H1 (cell line): ENCODE data around the gene CEP290. TPM values are rescaled to one million over a fixed set of nuclear protein-coding genes. Genes with fewer than 3 reads are reported as not detected.

Source experiments
- CTCF ChIA-PET: fragments of 300-600 bp; sonication (Branson Sonifier 250); formaldehyde crosslinking; loops from one replicate; lab custom pipeline; 2021; ENCODE audit not compliant: partially characterized antibody; lab: Charles Lee
- POLR2A ChIA-PET: fragments of 300-600 bp; sonication (Branson Sonifier 250); formaldehyde crosslinking; loops from one replicate; lab custom pipeline; 2021; ENCODE audit warnings: inconsistent platforms; ENCODE audit not compliant: partially characterized antibody; lab: Charles Lee
- DNase-seq, 2 experiments: peaks; one replicate each; pipeline versions ENCODE4 v3.0.0 to v3.0.0-alpha.2; 2010 to 2022; ENCODE audit warnings: low spot score in 2 of 2, low read depth in 1 of 2, mixed read lengths in 1 of 2
- FAIRE-seq: peaks from 2 replicates; lab custom pipeline; 2011; peaks lifted over from hg19 to GRCh38; lab: Jason Lieb, UNC
- H2AFZ ChIP-seq: 2 replicates; pipeline ENCODE4 v1.8.1; 2012; ENCODE audit warnings: low read length, inconsistent platforms
- H2AK5ac ChIP-seq: 2 replicates; pipeline ENCODE4 v1.6.1; 2013; ENCODE audit warnings: low read depth, low read length
- H2BK120ac ChIP-seq: replicated peaks from 2 replicates; pipeline ENCODE3; 2013; ENCODE audit warnings: low read depth, low read length, inconsistent platforms
- H2BK12ac ChIP-seq: 2 replicates; pipeline ENCODE4 v1.6.1; 2013; ENCODE audit warnings: low read depth, low read length
- H2BK15ac ChIP-seq: 2 replicates; pipeline ENCODE4 v1.6.1; 2013; ENCODE audit warnings: low read length
- H2BK20ac ChIP-seq: 2 replicates; pipeline ENCODE4 v1.6.1; 2013; ENCODE audit warnings: low read length
- H2BK5ac ChIP-seq: 2 replicates; pipeline ENCODE4 v1.6.1; 2013; ENCODE audit warnings: low read depth, low read length
- H3K14ac ChIP-seq: 2 replicates; pipeline ENCODE4 v1.6.1; 2013; ENCODE audit warnings: inconsistent platforms; ENCODE audit not compliant: insufficient read length
- H3K18ac ChIP-seq: 2 replicates; pipeline ENCODE4 v1.6.1; 2013; ENCODE audit warnings: low read length; ENCODE audit errors: extremely low read depth
- H3K23ac ChIP-seq: 2 replicates; pipeline ENCODE4 v1.6.1; 2013; ENCODE audit warnings: inconsistent platforms; ENCODE audit not compliant: insufficient read length
- H3K23me2 ChIP-seq: 2 replicates; pipeline ENCODE4 v1.6.1; 2013; ENCODE audit warnings: low read depth, low read length
- H3K27ac ChIP-seq: 2 replicates; pipeline ENCODE4 v1.6.1; 2011; ENCODE audit warnings: low read depth, low read length, inconsistent platforms
- H3K27me3 ChIP-seq, 4 experiments: replicated peaks in 1 of 4; 1 replicate in 1 of 4; 2 replicates in 3 of 4; pipeline versions ENCODE4 v1.6.1 to v1.8.1; 2011 to 2013; ENCODE audit warnings: low read length in 3 of 4, mild to moderate bottlenecking in 3 of 4, inconsistent platforms in 2 of 4, mixed read lengths in 2 of 4, moderate library complexity in 1 of 4; ENCODE audit not compliant: control insufficient read depth in 3 of 4, insufficient read depth in 3 of 4; ENCODE audit errors: extremely low read depth in 1 of 4
- H3K36me3 ChIP-seq, 4 experiments: 2 replicates each; pipeline versions ENCODE4 v1.6.1 to v1.8.1; 2011 to 2013; ENCODE audit warnings: mild to moderate bottlenecking in 4 of 4, low read length in 3 of 4, moderate library complexity in 2 of 4, control low read depth in 1 of 4, inconsistent platforms in 1 of 4; ENCODE audit not compliant: insufficient read depth in 4 of 4, control insufficient read depth in 2 of 4
- H3K4ac ChIP-seq: replicated peaks from 2 replicates; pipeline ENCODE3; 2013; ENCODE audit warnings: low read length, low read depth, mixed read lengths, inconsistent platforms; ENCODE audit not compliant: insufficient read length
- H3K4me1 ChIP-seq, 4 experiments: replicated peaks in 1 of 4; 1 replicate in 1 of 4; 2 replicates in 3 of 4; pipeline versions ENCODE4 v1.6.1 to v1.8.1; 2011 to 2013; ENCODE audit warnings: low read length in 3 of 4, inconsistent platforms in 2 of 4, mixed read lengths in 1 of 4; ENCODE audit not compliant: insufficient read depth in 4 of 4, control insufficient read depth in 3 of 4
- H3K4me2 ChIP-seq, 2 experiments: 2 replicates each; pipeline versions ENCODE4 v1.6.1 to v1.8.1; 2011 to 2013; ENCODE audit warnings: low read depth in 2 of 2, low read length in 2 of 2, control low read depth in 1 of 2, inconsistent platforms in 1 of 2, mild to moderate bottlenecking in 1 of 2; ENCODE audit not compliant: insufficient read depth in 1 of 2
- H3K4me3 ChIP-seq, 4 experiments: fragments of 200-600, 300-600 bp in 1 of 4; sonication (generic), shearing (Covaris generic), sonication (Bioruptor Twin) in 1 of 4; 2 replicates each; pipeline versions ENCODE4 v1.5.1 to v1.8.1; 2011 to 2016; ENCODE audit warnings: low read length in 4 of 4, low read depth in 3 of 4, control low read depth in 2 of 4, inconsistent platforms in 2 of 4, mild to moderate bottlenecking in 2 of 4, mixed read lengths in 1 of 4, moderate library complexity in 1 of 4; ENCODE audit not compliant: insufficient read depth in 2 of 4; ENCODE audit errors: extremely low read depth in 1 of 4
- H3K56ac ChIP-seq: replicated peaks from 2 replicates; pipeline ENCODE3; 2013; ENCODE audit warnings: low read depth, mild to moderate bottlenecking, mixed read lengths, low read length, inconsistent platforms; ENCODE audit not compliant: insufficient read length
- H3K79me1 ChIP-seq: 2 replicates; pipeline ENCODE4 v1.6.1; 2013; ENCODE audit warnings: low read depth, low read length, control low read depth
- H3K79me2 ChIP-seq, 2 experiments: 2 replicates each; pipeline versions ENCODE4 v1.6.1 to v1.8.1; 2012 to 2013; ENCODE audit warnings: low read length in 2 of 2, mild to moderate bottlenecking in 2 of 2, inconsistent platforms in 1 of 2; ENCODE audit not compliant: insufficient read depth in 2 of 2, control insufficient read depth in 1 of 2
- H3K9ac ChIP-seq, 4 experiments: replicated peaks in 1 of 4; 1 replicate in 1 of 4; 2 replicates in 3 of 4; pipeline versions ENCODE4 v1.6.1 to v1.8.1; 2011 to 2013; ENCODE audit warnings: low read depth in 3 of 4, low read length in 3 of 4, control low read depth in 2 of 4, mild to moderate bottlenecking in 2 of 4, moderate library complexity in 2 of 4, inconsistent platforms in 1 of 4; ENCODE audit errors: extremely low read depth in 1 of 4
- H3K9me3 ChIP-seq, 2 experiments: 2 replicates each; pipeline versions ENCODE4 v1.6.1 to v1.8.1; 2012 to 2013; ENCODE audit warnings: mild to moderate bottlenecking in 2 of 2, moderate library complexity in 2 of 2, control low read depth in 1 of 2, inconsistent platforms in 1 of 2, low read depth in 1 of 2, low read length in 1 of 2, mixed read lengths in 1 of 2; ENCODE audit not compliant: insufficient read depth in 2 of 2
- H4K20me1 ChIP-seq, 2 experiments: replicated peaks in 1 of 2; 2 replicates each; pipeline versions ENCODE3 to v1.8.1; 2011 to 2013; ENCODE audit warnings: inconsistent platforms in 2 of 2, low read length in 2 of 2, mild to moderate bottlenecking in 1 of 2; ENCODE audit not compliant: insufficient read depth in 2 of 2, control insufficient read depth in 1 of 2
- H4K5ac ChIP-seq: 2 replicates; pipeline ENCODE4 v1.6.1; 2013; ENCODE audit warnings: low read length, low read depth, mixed read lengths, inconsistent platforms; ENCODE audit not compliant: insufficient read length
- H4K8ac ChIP-seq: 2 replicates; pipeline ENCODE4 v1.8.0; 2013; ENCODE audit warnings: mild to moderate bottlenecking, moderate library complexity, low read length, inconsistent platforms; ENCODE audit not compliant: insufficient read depth; ENCODE audit errors: extremely low read depth
- H4K91ac ChIP-seq: replicated peaks from 2 replicates; pipeline ENCODE3; 2013; ENCODE audit warnings: low read length, mixed read lengths, inconsistent platforms; ENCODE audit not compliant: insufficient read length
- ASH2L ChIP-seq: fragments of 200-600, 300-600 bp; sonication (generic); IDR thresholded peaks from one replicate; pipeline ENCODE4 v1.7.1; 2017; ENCODE audit warnings: low read length
- CREB1 ChIP-seq: IDR thresholded peaks from 2 replicates; pipeline ENCODE4 v1.6.1; 2012; ENCODE audit warnings: inconsistent platforms
- EP300 ChIP-seq, 2 experiments: IDR thresholded peaks; 1 replicate in 1 of 2; 2 replicates in 1 of 2; pipeline ENCODE4 v1.6.1; 2011 to 2012; ENCODE audit warnings: low read depth in 2 of 2, low read length in 2 of 2, mild to moderate bottlenecking in 2 of 2, borderline replicate concordance in 1 of 2, inconsistent platforms in 1 of 2, moderate library complexity in 1 of 2
- HDAC2 ChIP-seq, 2 experiments: fragments of 300-600 bp in 1 of 2; sonication (generic) in 1 of 2; IDR thresholded peaks; 2 replicates each; pipeline ENCODE4 v1.6.1; 2011 to 2012; ENCODE audit warnings: low read depth in 2 of 2, low read length in 2 of 2, mild to moderate bottlenecking in 2 of 2, moderate library complexity in 2 of 2, borderline replicate concordance in 1 of 2, inconsistent platforms in 1 of 2
- ZNF274 ChIP-seq: IDR thresholded peaks from 2 replicates; pipeline ENCODE4 v1.7.0; 2012; ENCODE audit warnings: low read length, borderline replicate concordance; ENCODE audit errors: extremely low read depth
- WGBS, 2 experiments: shearing (Covaris generic) in 1 of 2; methylation state at CpG; one replicate each; pipeline versions ENCODE4 v1.1.6 to v1.1.7; 2013 to 2015; ENCODE audit warnings: low lambda C conversion rate in 2 of 2, mixed read lengths in 2 of 2, inconsistent platforms in 1 of 2, low coverage in 1 of 2, missing lambda C conversion rate in 1 of 2; ENCODE audit not compliant: insufficient replicate concordance in 2 of 2, insufficient coverage in 1 of 2, insufficient read length in 1 of 2; ENCODE audit errors: extremely low coverage in 1 of 2, missing lambda C conversion rate in 1 of 2; 5-methylcytosine and 5-hydroxymethylcytosine counted together
- polyA plus RNA-seq, 7 experiments: library from polyadenylated mRNA; depleted of rRNA in 3 of 7; stranded (reverse) in 5 of 7; unstranded in 2 of 7; fragments of >200 nt in 5 of 7; fragments of 200-250 nt in 2 of 7; gene quantifications; 1 replicate in 5 of 7; 2 replicates in 1 of 7; 4 replicates in 1 of 7; pipeline versions ENCODE4 v1.2.1 to v1.2.3, GENCODE V29; 2011 to 2013; ENCODE audit warnings: missing spikeins in 2 of 7, mixed read lengths in 2 of 7
- total RNA-seq: library from RNA; stranded (reverse); fragmentation: NEBNext Ultra II Directional; extraction: Animal tissue kit (Norgen Biotek cat#: 25700); gene quantifications from 2 replicates; pipeline ENCODE4 v1.2.1, GENCODE V29; 2021
- TF ChIP-seq, protein P1 (sequence below): IDR thresholded peaks from 2 replicates; pipeline ENCODE4 v1.6.1; 2011; ENCODE audit warnings: low read depth, mild to moderate bottlenecking, low read length; ENCODE audit not compliant: insufficient read depth

CEP290 gene
- total and polyA plus RNA-seq, 2 of the 8 experiments (the other 6 are each of a cell fraction or from before 2014, with no cell fraction given): 2.1 to 5.9 TPM

DNA sequence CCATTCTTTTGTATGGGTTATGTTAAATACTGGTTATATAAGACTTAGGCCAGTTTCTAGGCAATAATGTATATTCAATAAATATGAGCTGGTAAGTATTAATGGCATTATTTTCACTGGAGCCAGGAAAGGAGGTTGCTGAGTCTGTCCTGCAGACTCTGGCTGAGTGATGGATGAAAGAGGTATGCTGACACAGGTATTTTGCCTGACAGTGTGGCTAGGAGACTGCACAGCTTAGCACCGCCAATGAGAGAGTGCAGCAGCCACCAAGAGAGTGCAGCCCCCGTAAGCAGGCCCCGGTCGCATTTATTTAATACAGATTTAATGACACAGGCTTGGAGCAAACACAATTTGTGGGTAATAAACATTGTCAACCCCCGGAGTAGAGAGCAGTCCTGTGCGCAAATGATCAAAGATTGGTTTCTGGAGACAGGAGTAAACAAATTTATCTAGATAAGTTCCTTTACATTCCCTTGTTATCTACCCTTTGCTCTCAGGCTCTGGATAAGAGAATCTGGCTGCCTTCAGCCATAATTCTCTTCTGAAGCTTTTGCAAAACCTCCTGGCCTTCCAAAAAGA, 37.6 kb upstream of the CEP290 start:
- H3K79me2 ChIP-seq: no peaks in the 10 kb centered on the region
- no peak overlapping the region for H4K5ac ChIP-seq
- ChIA-PET CTCF (no interaction called here), POLR2A (no interaction called here)
- H3K9ac ChIP-seq: no peak overlapping the region
- H3K23ac ChIP-seq: no peak overlapping the region
- H3K4me1 ChIP-seq: no peaks in the 10 kb centered on the region
- no peak overlapping the region for H3K4me2 ChIP-seq
- no peak overlapping the region for H3K18ac ChIP-seq
- H3K27ac ChIP-seq: no peak overlapping the region
- H2BK12ac ChIP-seq: no peak overlapping the region
- no peak for TF ChIP-seq ZNF274
- TF ChIP-seq ASH2L: no peak
- TF ChIP-seq, protein P1, sequence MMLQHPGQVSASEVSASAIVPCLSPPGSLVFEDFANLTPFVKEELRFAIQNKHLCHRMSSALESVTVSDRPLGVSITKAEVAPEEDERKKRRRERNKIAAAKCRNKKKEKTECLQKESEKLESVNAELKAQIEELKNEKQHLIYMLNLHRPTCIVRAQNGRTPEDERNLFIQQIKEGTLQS: no peak
- TF ChIP-seq EP300 (IDR thresholded peaks at IDR 0.05; ENCODE audit: borderline replicate concordance in 1 of 2, low read depth in 2 of 2, low read length in 2 of 2): no peak
- no peak for TF ChIP-seq HDAC2 (IDR thresholded peaks at IDR 0.05; ENCODE audit: borderline replicate concordance in 1 of 2, low read depth in 2 of 2, low read length in 2 of 2)
- no peak for TF ChIP-seq CREB1
- no peak overlapping the region for H3K14ac ChIP-seq
- no peaks in the 10 kb centered on the region for H3K9me3 ChIP-seq
- H4K8ac ChIP-seq: no peak overlapping the region
- H4K20me1 ChIP-seq: no peaks in the 10 kb centered on the region
- no peaks in the 10 kb centered on the region for H3K27me3 ChIP-seq
- H3K79me1 ChIP-seq: no peaks in the 10 kb centered on the region
- H3K56ac ChIP-seq: no peak overlapping the region
- no peak overlapping the region for H3K4me3 ChIP-seq
- H4K91ac ChIP-seq: no peak overlapping the region
- H2BK15ac ChIP-seq: no peak overlapping the region
- no peaks in the 10 kb centered on the region for H3K23me2 ChIP-seq
- no peak overlapping the region for H3K4ac ChIP-seq
- H2AK5ac ChIP-seq: no peak overlapping the region
- peaks cover 3 to 18% (median 6%) of the 10 kb centered on the region in 4 experiments; a peak in 6 of 8 replicates for H3K36me3 ChIP-seq
- H2BK5ac ChIP-seq: no peak overlapping the region
- no peak overlapping the region for H2BK120ac ChIP-seq
- DNase-seq: no peak
- no peak for FAIRE-seq
- H2BK20ac ChIP-seq: no peak overlapping the region
- H2AFZ ChIP-seq: no peak overlapping the region
- WGBS, 2 experiments: 92% methylated on average over 6 of the region's 6 CpGs; no CpG with 5 or more reads in 1 of the 2 experiments
